Astrocyte (in vitro differentiated cells and primary cell): Measurements from ENCODE around the gene COP1.

ENCODE experiments used
- CTCF ChIP-seq: IDR thresholded peaks from 2 replicates; pipeline ENCODE4 v1.5.1; 2011; ENCODE audit warnings: low read depth, mild to moderate bottlenecking, inconsistent platforms, low read length, moderate library complexity; ENCODE audit not compliant: insufficient read depth
- EZH2 ChIP-seq: IDR thresholded peaks from 2 replicates; pipeline ENCODE4 v1.6.1; 2012; ENCODE audit warnings: mild to moderate bottlenecking, low read length, inconsistent platforms; ENCODE audit not compliant: insufficient read depth

DNA sequence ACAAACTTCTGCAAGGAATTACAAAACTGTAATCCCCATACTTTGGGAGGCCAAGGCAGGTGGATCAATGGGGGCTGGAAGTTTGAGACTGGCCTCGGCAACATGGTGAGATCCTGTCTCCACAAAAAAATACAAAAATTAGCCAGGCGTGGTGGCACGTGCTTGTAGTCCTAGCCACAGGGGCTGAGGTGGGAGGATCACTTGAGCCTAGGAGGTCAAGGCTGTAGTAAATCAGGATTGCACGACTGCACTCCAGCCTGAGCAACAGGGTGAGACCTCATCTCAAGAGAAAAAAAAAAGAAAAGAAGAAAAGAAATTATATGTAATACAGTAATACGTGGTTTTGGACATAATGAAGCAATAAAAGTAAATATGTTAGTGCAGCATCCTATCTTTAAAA lies 138.2 kb downstream of the COP1 start:
- TF ChIP-seq CTCF, result no peak
- TF ChIP-seq EZH2, result no peak
